Measurements from ENCODE around the gene KLHDC8B.

Gene KLHDC8B

DNA sequence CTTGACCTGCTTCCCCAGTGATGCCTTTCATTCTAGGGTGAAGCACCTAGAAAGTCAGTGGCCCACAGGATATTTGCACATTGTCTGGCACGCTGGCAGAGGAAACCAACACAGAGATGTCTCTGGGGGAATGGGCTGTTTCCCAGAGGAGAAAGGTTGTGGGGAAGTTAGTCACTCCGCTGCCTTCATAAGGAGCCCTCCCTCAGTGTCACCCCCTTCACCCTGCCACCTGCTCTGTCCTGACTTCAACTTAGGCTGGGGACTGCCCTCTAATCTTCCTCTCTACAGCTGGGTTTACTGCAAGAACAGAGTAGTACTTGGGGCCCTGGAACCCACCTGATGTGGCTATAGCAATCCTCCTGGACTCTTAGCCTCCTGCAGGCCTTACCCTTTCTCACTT, 5.7 kb downstream of the KLHDC8B start:
- no peak overlapping the region for H3K4me3 ChIP-seq (ENCODE audit: control insufficient read depth, low read depth, low read length)
- DNase-seq (ENCODE audit: low read depth), result no peak

DNA sequence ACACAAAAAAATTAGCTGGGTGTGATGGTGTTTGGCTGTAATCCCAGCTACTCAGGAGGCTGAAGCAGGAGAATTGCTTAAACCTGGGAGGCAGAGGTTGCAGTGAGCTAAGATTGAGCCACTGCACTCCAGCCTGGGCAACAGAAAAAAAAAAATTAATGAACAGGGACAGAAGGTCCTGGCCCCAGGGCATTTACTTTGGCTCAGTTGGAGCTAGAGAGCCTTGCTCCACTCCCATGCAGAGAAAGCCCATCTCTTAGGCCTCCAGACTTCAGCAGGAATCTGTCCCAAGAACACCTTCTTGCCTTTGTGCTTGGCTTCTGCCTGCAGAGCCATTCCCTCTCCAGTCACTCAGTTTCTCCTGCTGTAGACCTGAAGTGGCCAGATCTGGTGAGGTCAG, 8.7 kb downstream of the KLHDC8B start:
- no peak overlapping the region for H3K4me3 ChIP-seq (ENCODE audit: control insufficient read depth, low read depth, low read length)
- no peak for DNase-seq (ENCODE audit: low read depth)
- TF ChIP-seq, protein P1, sequence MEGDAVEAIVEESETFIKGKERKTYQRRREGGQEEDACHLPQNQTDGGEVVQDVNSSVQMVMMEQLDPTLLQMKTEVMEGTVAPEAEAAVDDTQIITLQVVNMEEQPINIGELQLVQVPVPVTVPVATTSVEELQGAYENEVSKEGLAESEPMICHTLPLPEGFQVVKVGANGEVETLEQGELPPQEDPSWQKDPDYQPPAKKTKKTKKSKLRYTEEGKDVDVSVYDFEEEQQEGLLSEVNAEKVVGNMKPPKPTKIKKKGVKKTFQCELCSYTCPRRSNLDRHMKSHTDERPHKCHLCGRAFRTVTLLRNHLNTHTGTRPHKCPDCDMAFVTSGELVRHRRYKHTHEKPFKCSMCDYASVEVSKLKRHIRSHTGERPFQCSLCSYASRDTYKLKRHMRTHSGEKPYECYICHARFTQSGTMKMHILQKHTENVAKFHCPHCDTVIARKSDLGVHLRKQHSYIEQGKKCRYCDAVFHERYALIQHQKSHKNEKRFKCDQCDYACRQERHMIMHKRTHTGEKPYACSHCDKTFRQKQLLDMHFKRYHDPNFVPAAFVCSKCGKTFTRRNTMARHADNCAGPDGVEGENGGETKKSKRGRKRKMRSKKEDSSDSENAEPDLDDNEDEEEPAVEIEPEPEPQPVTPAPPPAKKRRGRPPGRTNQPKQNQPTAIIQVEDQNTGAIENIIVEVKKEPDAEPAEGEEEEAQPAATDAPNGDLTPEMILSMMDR (conservative IDR thresholded peaks at IDR 0.05; ENCODE audit: control insufficient read depth, insufficient read depth, low read depth, low read length), result no peak

More for the DNA sequence above, 5.7 kb downstream of the KLHDC8B start:
- TF ChIP-seq, protein P1 (conservative IDR thresholded peaks at IDR 0.05; ENCODE audit: control insufficient read depth, insufficient read depth, low read depth, low read length), result no peak

DNA sequence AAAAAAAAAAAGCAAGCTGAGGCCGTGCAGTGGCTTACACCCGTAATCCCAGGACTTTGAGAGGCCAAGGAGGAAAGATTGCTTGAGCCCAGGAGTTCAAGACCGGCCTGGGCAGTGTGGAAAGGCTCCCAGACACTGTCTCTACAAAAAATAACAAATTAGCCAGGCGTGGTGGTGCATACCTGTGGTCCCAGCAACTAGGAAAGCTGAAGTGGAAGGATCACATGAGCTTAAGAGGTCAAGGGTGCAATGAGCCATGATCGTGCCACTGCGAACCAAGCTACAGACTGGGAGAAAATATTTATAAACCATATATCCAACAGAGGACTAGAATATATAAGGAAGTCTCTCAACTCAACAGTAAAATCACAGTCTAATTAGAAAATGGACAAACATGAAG, 10.0 kb downstream of the KLHDC8B start:
- H3K4me3 ChIP-seq (ENCODE audit: control insufficient read depth, low read depth, low read length), result no peak overlapping the region
- TF ChIP-seq, protein P1 (conservative IDR thresholded peaks at IDR 0.05; ENCODE audit: control insufficient read depth, insufficient read depth, low read depth, low read length), result no peak
- no peak for DNase-seq (ENCODE audit: low read depth)

DNA sequence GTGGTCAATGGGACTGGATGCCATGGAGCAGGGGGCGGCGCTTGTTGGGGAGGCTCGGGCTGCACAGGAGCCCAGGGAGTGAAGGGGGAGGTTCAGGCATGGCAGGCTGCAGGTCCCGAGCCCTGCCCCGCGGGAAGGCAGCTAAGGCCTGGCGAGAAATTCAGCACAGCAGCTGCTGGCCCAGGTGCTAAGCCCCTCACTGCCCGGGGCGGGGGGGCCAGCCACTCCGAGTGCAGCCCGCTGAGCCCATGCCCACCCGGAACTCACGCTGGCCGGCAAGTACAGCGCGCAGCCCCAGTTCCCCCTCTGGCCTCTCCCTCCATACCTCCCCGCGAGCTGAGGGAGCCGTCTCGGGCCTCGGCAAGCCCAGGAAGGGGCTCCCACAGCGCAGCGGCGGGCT, 11.3 kb downstream of the KLHDC8B start:
- TF ChIP-seq, protein P1 (conservative IDR thresholded peaks at IDR 0.05; ENCODE audit: control insufficient read depth, insufficient read depth, low read depth, low read length), result no peak
- H3K4me3 ChIP-seq (ENCODE audit: control insufficient read depth, low read depth, low read length), result no peak overlapping the region
- DNase-seq (ENCODE audit: low read depth), result no peak

DNA sequence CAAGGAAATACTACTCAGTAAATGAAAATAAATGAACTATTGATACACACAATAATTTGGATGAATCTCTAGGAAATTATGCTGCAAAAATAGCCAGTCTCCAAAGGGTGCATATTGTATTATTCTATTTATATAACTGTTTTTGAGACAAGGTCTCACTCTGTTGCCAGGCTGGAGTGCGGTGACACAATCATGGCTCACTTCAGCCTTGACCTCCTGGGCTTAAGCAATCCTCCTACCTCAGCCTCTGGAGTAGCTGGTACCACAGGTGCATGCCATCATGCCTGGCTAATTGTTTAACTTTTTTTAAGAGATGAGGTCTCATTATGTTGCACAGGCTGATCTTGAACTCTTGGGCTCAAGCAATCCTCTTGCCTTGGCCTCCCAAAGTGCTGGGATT, 12.5 kb downstream of the KLHDC8B start:
- no peak for DNase-seq (ENCODE audit: low read depth)

DNA sequence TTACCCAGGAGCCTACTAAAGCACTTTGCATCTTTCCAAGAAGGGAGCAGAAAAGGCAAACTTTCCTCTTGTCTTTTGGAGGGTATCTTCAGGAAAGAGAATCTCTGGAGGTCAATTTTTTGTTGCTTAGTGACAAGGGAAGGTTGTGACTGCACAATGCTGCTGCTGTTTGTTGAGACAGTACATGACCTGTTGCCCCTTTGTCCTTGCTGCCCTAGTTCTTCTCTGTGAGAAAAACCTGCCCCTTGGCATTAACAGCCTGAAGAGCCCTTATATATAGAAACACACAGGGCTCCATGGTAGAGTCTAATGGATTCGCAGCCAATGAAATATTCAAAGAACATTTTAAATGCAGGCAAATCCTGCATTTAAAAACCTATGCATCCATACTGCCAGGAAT, 20.3 kb downstream of the KLHDC8B start:
- no peak for DNase-seq (ENCODE audit: low read depth)
- TF ChIP-seq, protein P1 (conservative IDR thresholded peaks at IDR 0.05; ENCODE audit: control insufficient read depth, insufficient read depth, low read depth, low read length), result no peak
- no peak overlapping the region for H3K4me3 ChIP-seq (ENCODE audit: control insufficient read depth, low read depth, low read length)

More for the DNA sequence above, 12.5 kb downstream of the KLHDC8B start:
- TF ChIP-seq, protein P1 (conservative IDR thresholded peaks at IDR 0.05; ENCODE audit: control insufficient read depth, insufficient read depth, low read depth, low read length), result no peak
- no peak overlapping the region for H3K4me3 ChIP-seq (ENCODE audit: control insufficient read depth, low read depth, low read length)

DNA sequence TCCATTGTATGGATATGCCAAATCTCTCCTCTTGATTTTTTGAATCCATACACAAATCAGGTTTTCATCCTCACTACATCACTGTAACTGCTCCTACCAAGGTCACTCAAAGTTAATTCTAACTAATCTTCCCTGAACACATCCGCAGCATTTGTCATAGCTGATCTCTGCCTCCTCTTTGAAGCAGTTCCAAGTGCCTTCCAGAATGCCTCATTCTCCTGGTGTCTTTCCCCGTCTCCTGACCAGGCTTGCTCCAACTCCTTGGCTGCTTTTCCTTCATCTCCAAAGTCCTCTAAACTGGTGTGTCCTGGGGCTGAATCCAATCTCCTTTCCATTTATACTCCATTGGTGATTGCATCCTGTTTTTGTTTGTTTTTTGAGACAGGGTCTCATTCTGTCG, 26.8 kb downstream of the KLHDC8B start:
- no peak overlapping the region for H3K4me3 ChIP-seq (ENCODE audit: control insufficient read depth, low read depth, low read length)
- DNase-seq (ENCODE audit: low read depth), result peak; percentile 28
- TF ChIP-seq, protein P1 (conservative IDR thresholded peaks at IDR 0.05; ENCODE audit: control insufficient read depth, insufficient read depth, low read depth, low read length), result no peak
